ENCODE results near the gene RBM46. TPM values are rescaled to one million over a fixed set of nuclear protein-coding genes. Genes with fewer than 3 reads are reported as not detected.

RBM46 gene
- total RNA-seq, 1 experiment from 2014 or later = 4.6 TPM

- TF ChIP-seq ERG (CRISPR knock-in tag; IDR thresholded peaks at IDR 0.05) (no peak), FOXP4 (CRISPR knock-in tag; IDR thresholded peaks at IDR 0.05) (peak; percentile 35; the same call in 1 of the 2 replicates), MAX (CRISPR knock-in tag; IDR thresholded peaks at IDR 0.05) (no peak), ZNF423 (CRISPR knock-in tag; IDR thresholded peaks at IDR 0.05) (peak; percentile 45; the same call in 1 of the 2 replicates), E2F5 (CRISPR knock-in tag; IDR thresholded peaks at IDR 0.05) (no peak), ZMAT4 (CRISPR knock-in tag; IDR thresholded peaks at IDR 0.05) (no peak), JAZF1 (CRISPR knock-in tag; IDR thresholded peaks at IDR 0.05) (no peak), SMAD3 (CRISPR knock-in tag; IDR thresholded peaks at IDR 0.05; ENCODE audit: borderline replicate concordance) (0 out of 2 replicates have a peak, but pooled peaks have one; percentile 33), ETV6 (CRISPR knock-in tag; IDR thresholded peaks at IDR 0.05) (0 out of 2 replicates have a peak, but pooled peaks have one; percentile 38), ZBTB21 (CRISPR knock-in tag; IDR thresholded peaks at IDR 0.05; ENCODE audit: borderline replicate concordance) (no peak), PREB (CRISPR knock-in tag; IDR thresholded peaks at IDR 0.05; ENCODE audit: borderline replicate concordance) (no peak), NR3C1 (CRISPR knock-in tag; conservative IDR thresholded peaks at IDR 0.05; ENCODE audit: low read depth) (no peak), TEAD1 (CRISPR knock-in tag; IDR thresholded peaks at IDR 0.05) (peak; percentile 65; the same call in 1 of the 2 replicates), ZNF532 (CRISPR knock-in tag; IDR thresholded peaks at IDR 0.05; ENCODE audit: borderline replicate concordance) (no peak), KAT7 (CRISPR knock-in tag; IDR thresholded peaks at IDR 0.05; ENCODE audit: borderline replicate concordance) (no peak), NR2C2 (CRISPR knock-in tag; IDR thresholded peaks at IDR 0.05) (no peak), USF2 (CRISPR knock-in tag; IDR thresholded peaks at IDR 0.05) (no peak), ZNF121 (CRISPR knock-in tag; IDR thresholded peaks at IDR 0.05) (peak; percentile 40; the same call in 1 of the 2 replicates), HMGXB4 (CRISPR knock-in tag; IDR thresholded peaks at IDR 0.05) (no peak)
- Mint-ChIP-seq H3K9me3 (no peaks in the 10 kb centered on the region), H3K27ac (peak overlapping the region; percentile 71), H3K4me3 (peak overlapping the region; percentile 95), H3K27me3 (ENCODE audit: low read depth) (peaks cover 38% of the 10 kb centered on the region), H3K4me1 (peaks cover 65% of the 10 kb centered on the region), H3K36me3 (no peaks in the 10 kb centered on the region)
- CTCF ChIA-PET = interaction anchor here (0.6 to 4.2 kb wide), 4 partner anchors 24 to 1022 kb away, joined by 3 to 12 read pairs (median 6); no protein-coding TSS in a partner anchor
- DNase-seq (ENCODE audit: low spot score) (peak; percentile 76), ATAC-seq (peak; percentile 17)
- POLR2A ChIA-PET = no interaction called here
These were observed 38.9 kb upstream of the RBM46 start for GRCh38 chr4:154741922-154742850.
